GM23248 (cell line): Measurements from ENCODE around the gene STX18.
"Not testable (repeated sequence)": the region's sequence is repeated elsewhere in the genome, so short reads cannot be mapped to it uniquely, and the experiment has no call there.

Experiments used
- EZH2 ChIP-seq: fragments of 200-600 bp; sonication (generic); IDR thresholded peaks from 2 replicates; pipeline ENCODE4 v1.6.1; 2018; ENCODE audit warnings: antibody characterized with exemption, mild to moderate bottlenecking; ENCODE audit not compliant: insufficient read depth, poor library complexity, severe bottlenecking
- EZH2phosphoT487 ChIP-seq: fragments of 200-600 bp; sonication (generic); IDR thresholded peaks from 2 replicates; pipeline ENCODE4 v1.6.1; 2018; ENCODE audit warnings: antibody characterized with exemption, moderate library complexity, mild to moderate bottlenecking, low read depth; ENCODE audit not compliant: insufficient read depth

- TF ChIP-seq EZH2, EZH2phosphoT487: not testable (repeated sequence)
Observed at GRCh38 chr4:4465238-4465637, 76.6 kb downstream of the STX18 start.
